Uterus (tissue), 4 donors: Measurements from ENCODE around the gene DNAJC15. TPM values are rescaled to one million over a fixed set of nuclear protein-coding genes. Genes with fewer than 3 reads are reported as not detected.
A peak's percentile ranks its signal among the peaks of the same experiment; 100 is the strongest.

Experiments
- DNase-seq, 2 donors: peaks; one replicate each; pipeline ENCODE4 v3.0.0-alpha.2; 2019 to 2020
- H3K27ac ChIP-seq, 2 donors: fragments of 200-600 bp; sonication (generic); 1 replicate in 1 of 2; 2 replicates in 1 of 2; pipeline ENCODE4 v1.5.1; 2016 to 2018
- H3K27me3 ChIP-seq, 2 donors: fragments of 200-600 bp; sonication (generic); one replicate each; pipeline ENCODE4 v1.5.1; 2018 to 2019; ENCODE audit warnings: control low read depth in 1 of 2
- H3K36me3 ChIP-seq, 2 donors: fragments of 200-600 bp; sonication (generic); one replicate each; pipeline ENCODE4 v1.5.1; 2019; ENCODE audit warnings: control low read depth in 1 of 2
- H3K4me1 ChIP-seq, 2 donors: fragments of 200-600 bp; sonication (generic); one replicate each; pipeline ENCODE4 v1.5.1; 2018 to 2019; ENCODE audit warnings: control low read depth in 1 of 2
- H3K4me3 ChIP-seq, 2 donors: fragments of 200-600 bp; sonication (generic); 1 replicate in 1 of 2; 2 replicates in 1 of 2; pipeline ENCODE4 v1.5.1; 2018 to 2019; ENCODE audit warnings: mild to moderate bottlenecking in 1 of 2
- H3K9me3 ChIP-seq, 2 donors: fragments of 200-600 bp; sonication (generic); one replicate each; pipeline ENCODE4 v1.5.1; 2019; ENCODE audit warnings: control low read depth in 1 of 2
- CTCF ChIP-seq, 4 experiments: fragments of 200-600 bp in 2 of 4; fragments of 450-650 bp in 2 of 4; sonication (generic) in 2 of 4; IDR thresholded peaks; one replicate each; pipeline ENCODE4 v1.5.1; 2016 to 2019; ENCODE audit warnings: antibody characterized with exemption in 4 of 4, mild to moderate bottlenecking in 2 of 4, moderate library complexity in 1 of 4
- POLR2A ChIP-seq, 2 donors: fragments of 450-650 bp; IDR thresholded peaks; one replicate each; pipeline ENCODE4 v1.6.1; 2016; ENCODE audit warnings: antibody characterized with exemption in 2 of 2, mild to moderate bottlenecking in 1 of 2, moderate library complexity in 1 of 2
- intact Hi-C: fragments of 100-400 bp; cut with DNase I; formaldehyde crosslinking; loops from one replicate; pipeline ENCODE4 v1.15.1; 2023; ENCODE audit warnings: low total_unique reads
- total RNA-seq, 4 donors: library from RNA; depleted of rRNA in 3 of 4; stranded (reverse); fragments of >200 nt in 3 of 4; gene quantifications; one replicate each; pipeline versions ENCODE4 v1.1.0 to v1.2.4, GENCODE V29; 2014 to 2023
- donor health status: DM: yes; HTN: yes; CAD: no.

Gene DNAJC15
- total RNA-seq, 4 donors from 2014 or later = 3.6 to 14.5 (median 6.1) TPM

DNA sequence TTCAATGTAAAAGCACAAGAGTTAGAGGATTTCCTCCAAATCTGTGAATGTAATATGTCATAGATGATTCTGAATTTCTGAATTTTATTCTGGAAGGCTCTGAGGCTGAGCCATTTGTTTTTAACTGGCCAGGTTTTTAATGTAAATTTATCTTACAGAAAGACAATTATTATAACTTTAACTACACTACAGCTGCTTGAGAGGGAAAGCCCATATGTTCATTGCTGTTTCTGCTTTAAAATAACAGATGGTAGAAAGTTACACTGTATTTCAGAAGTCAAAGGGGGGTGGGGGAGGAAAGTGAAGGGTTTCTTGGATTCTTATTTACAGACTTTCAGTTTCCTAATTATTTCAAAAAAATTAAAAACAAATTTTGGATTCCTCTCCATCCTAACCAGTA, 62.8 kb downstream of the DNAJC15 start:
- no peak overlapping the region for H3K4me3 ChIP-seq
- H3K9me3 ChIP-seq = no peaks in the 10 kb centered on the region
- H3K27ac ChIP-seq = no peak overlapping the region
- intact Hi-C loops = loop anchor here (10.0 kb wide), 1 partner anchor 719 kb away; no protein-coding TSS in a partner anchor
- H3K4me1 ChIP-seq = no peaks in the 10 kb centered on the region
- no peak for DNase-seq
- H3K27me3 ChIP-seq = no peaks in the 10 kb centered on the region
- H3K36me3 ChIP-seq = no peaks in the 10 kb centered on the region
- TF ChIP-seq POLR2A (IDR thresholded peaks at IDR 0.05) (no peak), CTCF (IDR thresholded peaks at IDR 0.05) (no peak)

DNA sequence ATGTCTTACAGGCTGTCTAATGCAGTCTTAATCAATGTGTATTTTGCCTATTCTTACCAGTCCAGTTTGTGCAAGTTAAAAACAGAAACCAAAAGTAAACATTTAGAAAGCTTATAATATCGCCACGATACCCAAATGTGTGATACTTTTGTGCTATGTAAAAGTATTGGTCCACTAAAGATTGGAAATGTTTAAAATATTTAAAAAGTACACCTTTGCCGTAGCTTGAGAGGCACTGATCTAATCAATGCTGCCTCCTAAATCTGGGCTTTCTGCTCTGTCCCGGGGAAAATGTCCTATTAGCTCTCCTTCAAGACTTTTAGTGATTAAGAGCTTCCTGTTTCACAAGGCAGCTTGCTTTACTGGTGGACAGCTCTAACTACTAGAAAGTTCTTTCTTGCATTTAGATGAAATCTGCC, 64.7 kb downstream of the DNAJC15 start:
- intact Hi-C loops = loop anchor here (10.0 kb wide), 1 partner anchor 717 kb away; no protein-coding TSS in a partner anchor
- Histone ChIP-seq H3K27ac (peak overlapping the region; percentile 32 to 56), H3K4me3 (peak overlapping the region; percentile 12 to 22)

DNA sequence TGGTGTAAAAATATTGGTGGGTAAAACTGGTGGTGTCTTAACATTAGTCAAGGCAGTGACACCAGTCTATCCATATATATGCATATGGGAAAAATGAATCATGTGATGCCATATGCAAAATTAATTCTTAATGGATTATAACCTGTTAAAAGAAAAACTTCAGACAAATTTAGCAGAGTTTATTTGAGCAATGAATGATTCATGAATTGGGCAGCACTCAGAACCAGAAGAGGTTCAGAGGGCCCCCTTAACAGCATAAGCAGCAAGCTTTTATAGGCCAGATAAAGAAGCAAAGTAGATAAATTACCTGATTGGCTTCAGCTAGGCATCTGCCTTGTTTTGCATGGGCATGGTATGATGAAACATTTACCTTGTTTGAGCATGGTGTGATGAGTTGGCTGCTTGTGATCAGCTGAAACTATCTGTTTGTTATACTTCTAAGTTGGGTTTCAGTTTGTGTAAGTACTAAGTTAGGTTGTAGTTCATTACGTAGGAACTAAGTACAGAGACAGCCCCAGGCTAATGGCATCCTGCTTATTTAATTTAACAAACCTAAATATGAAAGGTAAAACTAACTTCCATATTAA, 66.6 kb downstream of the DNAJC15 start:
- Histone ChIP-seq H3K27me3 (no peaks in the 10 kb centered on the region), H3K4me3 (no peak overlapping the region), H3K4me1 (no peaks in the 10 kb centered on the region), H3K27ac (no peak overlapping the region), H3K36me3 (no peaks in the 10 kb centered on the region), H3K9me3 (no peaks in the 10 kb centered on the region)
- TF ChIP-seq CTCF (IDR thresholded peaks at IDR 0.05) (no peak), POLR2A (IDR thresholded peaks at IDR 0.05) (no peak)
- DNase-seq = no peak
- intact Hi-C loops = loop anchor here (10.0 kb wide), 1 partner anchor 715 kb away; no protein-coding TSS in a partner anchor

More for the DNA sequence above, 64.7 kb downstream of the DNAJC15 start:
- TF ChIP-seq POLR2A (IDR thresholded peaks at IDR 0.05) (no peak), CTCF (IDR thresholded peaks at IDR 0.05) (no peak)
- no peaks in the 10 kb centered on the region for H3K4me1 ChIP-seq
- no peaks in the 10 kb centered on the region for H3K36me3 ChIP-seq
- no peaks in the 10 kb centered on the region for H3K27me3 ChIP-seq
- DNase-seq = no peak
- H3K9me3 ChIP-seq = no peaks in the 10 kb centered on the region

- Histone ChIP-seq H3K9me3 (no peaks in the 10 kb centered on the region), H3K4me3 (no peak overlapping the region), H3K4me1 (no peaks in the 10 kb centered on the region), H3K27ac (no peak overlapping the region), H3K27me3 (no peaks in the 10 kb centered on the region), H3K36me3 (no peaks in the 10 kb centered on the region)
- TF ChIP-seq CTCF (IDR thresholded peaks at IDR 0.05) = no peak
- no peak for TF ChIP-seq POLR2A (IDR thresholded peaks at IDR 0.05)
- DNase-seq = no peak
- intact Hi-C loops = no loop called here
Measured at GRCh38 chr13:43094901-43095300, 71.5 kb downstream of the DNAJC15 start.

- Histone ChIP-seq H3K36me3 (no peaks in the 10 kb centered on the region), H3K4me3 (no peak overlapping the region), H3K9me3 (no peaks in the 10 kb centered on the region), H3K27ac (no peak overlapping the region), H3K4me1 (no peaks in the 10 kb centered on the region), H3K27me3 (no peaks in the 10 kb centered on the region)
- no peak for TF ChIP-seq CTCF (IDR thresholded peaks at IDR 0.05)
- TF ChIP-seq POLR2A (IDR thresholded peaks at IDR 0.05) = no peak
- intact Hi-C loops = no loop called here
- DNase-seq = no peak
Measured at GRCh38 chr13:43095771-43096719, 72.7 kb downstream of the DNAJC15 start.
